Neuron (in vitro differentiated cells): ENCODE data around the gene KIF2C.

Experiments used
- H2AFZ ChIP-seq: one replicate; pipeline ENCODE4 v1.6.1; 2013; ENCODE audit warnings: low read depth, mild to moderate bottlenecking, inconsistent platforms, low read length, moderate library complexity
- H3K27me3 ChIP-seq: one replicate; pipeline ENCODE4 v1.6.1; 2013; ENCODE audit warnings: low read length; ENCODE audit not compliant: insufficient read depth
- H3K36me3 ChIP-seq: one replicate; pipeline ENCODE4 v1.6.1; 2013; ENCODE audit warnings: low read length; ENCODE audit not compliant: insufficient read depth
- H3K4me1 ChIP-seq: one replicate; pipeline ENCODE4 v1.6.1; 2013; ENCODE audit warnings: low read length; ENCODE audit not compliant: insufficient read depth
- H3K4me3 ChIP-seq: 2 replicates; pipeline ENCODE4 v1.5.1; 2013; ENCODE audit warnings: mild to moderate bottlenecking, low read length, moderate library complexity
- H3K9me3 ChIP-seq: one replicate; pipeline ENCODE4 v1.6.1; 2013; ENCODE audit warnings: low read length

The KIF2C gene

DNA sequence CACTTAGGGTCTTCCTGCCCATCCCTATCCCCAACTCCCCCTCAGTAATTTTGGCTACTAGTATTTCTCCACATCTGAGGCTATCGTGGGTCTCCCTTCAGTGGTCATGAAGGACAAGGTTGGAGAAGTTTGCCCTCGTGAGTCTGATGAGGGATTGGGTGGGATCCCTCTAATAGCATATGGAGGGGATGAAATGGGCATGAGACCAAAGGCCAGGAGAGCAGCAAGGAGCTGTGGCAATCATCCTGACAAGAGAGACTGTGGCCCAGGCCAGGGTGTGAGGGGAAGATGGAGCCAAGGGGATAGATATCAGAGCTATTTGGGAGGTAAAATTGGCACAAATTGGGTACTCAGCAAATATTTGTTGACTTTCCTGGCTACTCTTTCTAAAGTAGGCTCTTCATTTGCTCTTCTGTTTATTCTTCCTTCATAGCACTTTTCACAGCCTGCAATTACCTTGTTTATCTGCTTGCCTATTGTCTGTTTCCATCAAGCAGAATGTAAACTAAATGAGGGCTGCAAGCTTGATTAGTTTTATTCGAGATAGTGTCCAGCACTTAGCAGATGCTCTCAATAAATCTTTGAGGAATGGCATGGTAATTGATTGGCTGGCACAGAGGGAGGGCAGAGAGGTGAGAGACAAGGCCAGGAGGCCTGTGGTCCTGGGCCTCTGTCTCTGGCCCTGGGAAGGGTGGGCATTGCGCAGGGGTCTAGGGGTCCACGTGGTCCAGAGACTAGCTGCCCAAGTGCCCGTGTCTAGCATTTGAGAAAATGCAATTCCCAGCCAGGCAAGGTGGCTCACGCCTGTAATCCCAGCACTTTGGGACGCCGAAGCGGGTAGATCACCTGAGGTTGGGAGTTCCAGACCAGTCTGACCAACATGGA is 59.1 kb downstream of the KIF2C start:
- no peaks in the 10 kb centered on the region for H3K27me3 ChIP-seq
- H2AFZ ChIP-seq: no peak overlapping the region
- no peak overlapping the region for H3K4me3 ChIP-seq
- peaks cover 6% of the 10 kb centered on the region for H3K36me3 ChIP-seq
- peaks cover 25% of the 10 kb centered on the region for H3K4me1 ChIP-seq
- H3K9me3 ChIP-seq: no peaks in the 10 kb centered on the region

- H3K9me3 ChIP-seq: no peaks in the 10 kb centered on the region
- H3K4me1 ChIP-seq: peaks cover 27% of the 10 kb centered on the region
- no peaks in the 10 kb centered on the region for H3K27me3 ChIP-seq
- H3K36me3 ChIP-seq: peaks cover 17% of the 10 kb centered on the region
- peak within 1 kb of the TSS; percentile 77 for H2AFZ ChIP-seq
- H3K4me3 ChIP-seq: peak within 1 kb of the TSS; percentile 70
Measured at GRCh38 chr1:44799770-44800584, 60.3 kb downstream of the KIF2C start, which contains the start of gene PLK3. Gene PLK3, plus strand, starts transcription at chr1:44800377. Its CDS starts 87 bp downstream, at chr1:44800464.

DNA sequence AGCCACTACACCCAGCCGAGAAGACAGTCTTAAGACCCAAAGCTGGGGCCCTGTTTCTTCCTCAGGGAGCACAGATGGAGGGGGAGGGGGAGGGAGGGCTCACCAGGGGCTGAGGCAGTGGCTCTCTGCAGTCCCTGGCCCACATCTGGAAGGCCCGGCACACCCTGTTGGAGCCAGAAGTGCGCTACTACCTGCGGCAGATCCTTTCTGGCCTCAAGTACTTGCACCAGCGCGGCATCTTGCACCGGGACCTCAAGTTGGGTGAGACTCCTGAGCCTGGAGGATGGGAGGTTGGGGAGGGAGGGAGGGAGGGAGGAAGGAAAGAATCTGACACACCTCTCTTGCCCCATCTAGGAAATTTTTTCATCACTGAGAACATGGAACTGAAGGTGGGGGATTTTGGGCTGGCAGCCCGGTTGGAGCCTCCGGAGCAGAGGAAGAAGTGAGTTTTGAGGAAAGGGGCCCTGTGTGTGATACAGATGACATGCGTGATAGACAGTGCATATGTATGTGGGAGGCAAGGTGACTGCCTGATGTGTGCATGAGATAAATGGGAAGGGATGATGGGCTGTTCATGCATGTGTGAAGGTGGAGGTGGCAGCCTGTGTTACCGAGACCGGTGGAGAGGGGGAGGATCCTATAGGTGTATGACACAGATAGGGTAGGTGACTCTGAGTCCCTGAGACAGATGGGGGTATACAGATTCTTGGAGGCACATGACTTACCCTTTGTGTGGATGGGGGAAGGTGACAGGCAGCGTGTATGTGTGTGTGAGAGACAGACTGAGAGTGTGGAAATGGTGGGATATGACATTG is 62.1 kb downstream of the KIF2C start:
- Histone ChIP-seq H3K27me3 (no peaks in the 10 kb centered on the region), H3K4me3 (peak overlapping the region; percentile 42), H3K36me3 (peaks cover 27% of the 10 kb centered on the region), H3K9me3 (no peaks in the 10 kb centered on the region), H3K4me1 (peaks cover 29% of the 10 kb centered on the region), H2AFZ (no peak overlapping the region)

DNA sequence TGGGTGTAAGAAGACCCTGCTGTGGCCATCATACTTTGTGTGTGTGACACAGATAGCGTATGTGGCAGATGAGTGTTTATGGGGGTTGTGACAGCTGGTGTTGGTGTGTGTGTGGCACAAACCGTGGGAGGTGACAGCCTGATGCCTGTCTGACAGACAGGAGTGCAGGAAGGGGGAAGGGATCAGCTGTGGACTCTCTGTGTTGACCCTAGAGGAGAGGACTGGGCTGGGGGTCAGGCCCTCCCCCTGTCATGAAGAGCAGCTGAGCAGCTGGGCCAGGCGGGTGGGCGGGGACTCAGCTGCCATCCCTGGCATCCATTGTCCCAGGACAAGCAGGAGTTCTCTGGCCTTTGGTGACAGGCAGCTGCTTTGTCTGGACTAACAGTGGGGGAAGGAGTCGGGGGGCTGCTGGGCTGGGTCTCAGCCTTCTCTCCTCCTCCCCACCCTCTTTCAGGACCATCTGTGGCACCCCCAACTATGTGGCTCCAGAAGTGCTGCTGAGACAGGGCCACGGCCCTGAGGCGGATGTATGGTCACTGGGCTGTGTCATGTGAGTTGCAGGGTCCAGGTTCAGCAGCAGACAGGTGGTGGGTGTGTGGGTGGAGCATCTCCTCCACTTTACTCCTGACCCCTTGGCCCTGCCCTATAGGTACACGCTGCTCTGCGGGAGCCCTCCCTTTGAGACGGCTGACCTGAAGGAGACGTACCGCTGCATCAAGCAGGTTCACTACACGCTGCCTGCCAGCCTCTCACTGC is 62.8 kb downstream of the KIF2C start:
- Histone ChIP-seq H3K36me3 (peaks cover 27% of the 10 kb centered on the region), H3K27me3 (no peaks in the 10 kb centered on the region), H2AFZ (no peak overlapping the region), H3K9me3 (no peaks in the 10 kb centered on the region), H3K4me1 (peaks cover 37% of the 10 kb centered on the region), H3K4me3 (peak overlapping the region; percentile 42)

DNA sequence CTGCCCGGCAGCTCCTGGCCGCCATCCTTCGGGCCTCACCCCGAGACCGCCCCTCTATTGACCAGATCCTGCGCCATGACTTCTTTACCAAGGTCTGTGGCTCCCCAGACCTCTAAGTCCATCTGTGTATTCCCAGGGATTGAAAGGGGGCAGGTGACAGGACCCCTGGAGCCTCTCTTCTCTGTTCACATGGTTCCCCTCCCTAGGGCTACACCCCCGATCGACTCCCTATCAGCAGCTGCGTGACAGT is 63.4 kb downstream of the KIF2C start:
- no peak overlapping the region for H3K4me3 ChIP-seq
- H2AFZ ChIP-seq: no peak overlapping the region
- no peaks in the 10 kb centered on the region for H3K27me3 ChIP-seq
- peaks cover 42% of the 10 kb centered on the region for H3K4me1 ChIP-seq
- peaks cover 27% of the 10 kb centered on the region for H3K36me3 ChIP-seq
- H3K9me3 ChIP-seq: no peaks in the 10 kb centered on the region

DNA sequence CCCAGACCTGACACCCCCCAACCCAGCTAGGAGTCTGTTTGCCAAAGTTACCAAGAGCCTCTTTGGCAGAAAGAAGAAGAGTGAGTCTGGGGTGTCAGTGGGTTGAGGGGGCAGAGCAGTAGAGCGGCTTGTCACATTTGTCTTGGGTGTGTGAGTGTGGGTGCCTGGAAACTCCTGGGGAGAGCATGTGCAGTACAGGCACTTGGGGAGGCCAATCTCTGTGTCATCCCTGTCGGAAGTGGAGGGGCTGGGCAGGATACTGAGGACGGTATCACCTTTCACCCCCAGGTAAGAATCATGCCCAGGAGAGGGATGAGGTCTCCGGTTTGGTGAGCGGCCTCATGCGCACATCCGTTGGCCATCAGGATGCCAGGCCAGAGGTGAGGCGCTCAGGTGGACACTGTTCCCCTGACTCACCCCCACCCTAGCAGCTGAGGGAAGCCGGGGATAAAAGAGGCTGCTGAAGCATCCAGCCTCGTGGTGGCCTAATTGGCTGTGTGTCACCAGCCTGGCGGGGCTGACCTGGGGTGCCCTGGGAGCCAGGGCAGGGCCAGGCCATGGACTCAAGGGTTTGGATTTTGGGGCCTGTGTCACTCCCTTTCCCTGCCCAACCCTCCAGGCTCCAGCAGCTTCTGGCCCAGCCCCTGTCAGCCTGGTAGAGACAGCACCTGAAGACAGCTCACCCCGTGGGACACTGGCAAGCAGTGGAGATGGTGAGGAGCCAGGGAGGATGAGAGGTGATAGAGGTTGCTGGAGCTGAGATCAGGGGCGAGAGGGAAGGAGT is 63.9 kb downstream of the KIF2C start:
- peaks cover 46% of the 10 kb centered on the region for H3K4me1 ChIP-seq
- peaks cover 27% of the 10 kb centered on the region for H3K36me3 ChIP-seq
- H2AFZ ChIP-seq: no peak overlapping the region
- no peak overlapping the region for H3K4me3 ChIP-seq
- no peaks in the 10 kb centered on the region for H3K27me3 ChIP-seq
- no peaks in the 10 kb centered on the region for H3K9me3 ChIP-seq

DNA sequence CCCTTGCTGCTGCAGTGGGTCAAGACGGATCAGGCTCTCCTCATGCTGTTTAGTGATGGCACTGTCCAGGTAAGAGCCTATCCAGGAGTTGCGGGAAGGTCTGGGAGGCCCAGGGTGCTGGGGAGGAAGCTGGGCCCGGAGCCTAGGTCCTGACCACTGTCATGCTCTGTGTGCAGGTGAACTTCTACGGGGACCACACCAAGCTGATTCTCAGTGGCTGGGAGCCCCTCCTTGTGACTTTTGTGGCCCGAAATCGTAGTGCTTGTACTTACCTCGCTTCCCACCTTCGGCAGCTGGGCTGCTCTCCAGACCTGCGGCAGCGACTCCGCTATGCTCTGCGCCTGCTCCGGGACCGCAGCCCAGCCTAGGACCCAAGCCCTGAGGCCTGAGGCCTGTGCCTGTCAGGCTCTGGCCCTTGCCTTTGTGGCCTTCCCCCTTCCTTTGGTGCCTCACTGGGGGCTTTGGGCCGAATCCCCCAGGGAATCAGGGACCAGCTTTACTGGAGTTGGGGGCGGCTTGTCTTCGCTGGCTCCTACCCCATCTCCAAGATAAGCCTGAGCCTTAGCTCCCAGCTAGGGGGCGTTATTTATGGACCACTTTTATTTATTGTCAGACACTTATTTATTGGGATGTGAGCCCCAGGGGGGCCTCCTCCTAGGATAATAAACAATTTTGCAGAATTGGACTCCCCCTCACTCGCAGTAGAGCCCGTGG is 65.8 kb downstream of the KIF2C start:
- no peak overlapping the region for H3K4me3 ChIP-seq
- no peaks in the 10 kb centered on the region for H3K27me3 ChIP-seq
- peaks cover 27% of the 10 kb centered on the region for H3K36me3 ChIP-seq
- H3K9me3 ChIP-seq: no peaks in the 10 kb centered on the region
- no peak overlapping the region for H2AFZ ChIP-seq
- H3K4me1 ChIP-seq: peaks cover 57% of the 10 kb centered on the region

- peaks cover 27% of the 10 kb centered on the region for H3K36me3 ChIP-seq
- H2AFZ ChIP-seq: no peak overlapping the region
- H3K4me1 ChIP-seq: peaks cover 60% of the 10 kb centered on the region
- H3K4me3 ChIP-seq: no peak overlapping the region
- no peaks in the 10 kb centered on the region for H3K27me3 ChIP-seq
- no peaks in the 10 kb centered on the region for H3K9me3 ChIP-seq
Measured at GRCh38 chr1:44806025-44806703, 66.5 kb downstream of the KIF2C start.

DNA sequence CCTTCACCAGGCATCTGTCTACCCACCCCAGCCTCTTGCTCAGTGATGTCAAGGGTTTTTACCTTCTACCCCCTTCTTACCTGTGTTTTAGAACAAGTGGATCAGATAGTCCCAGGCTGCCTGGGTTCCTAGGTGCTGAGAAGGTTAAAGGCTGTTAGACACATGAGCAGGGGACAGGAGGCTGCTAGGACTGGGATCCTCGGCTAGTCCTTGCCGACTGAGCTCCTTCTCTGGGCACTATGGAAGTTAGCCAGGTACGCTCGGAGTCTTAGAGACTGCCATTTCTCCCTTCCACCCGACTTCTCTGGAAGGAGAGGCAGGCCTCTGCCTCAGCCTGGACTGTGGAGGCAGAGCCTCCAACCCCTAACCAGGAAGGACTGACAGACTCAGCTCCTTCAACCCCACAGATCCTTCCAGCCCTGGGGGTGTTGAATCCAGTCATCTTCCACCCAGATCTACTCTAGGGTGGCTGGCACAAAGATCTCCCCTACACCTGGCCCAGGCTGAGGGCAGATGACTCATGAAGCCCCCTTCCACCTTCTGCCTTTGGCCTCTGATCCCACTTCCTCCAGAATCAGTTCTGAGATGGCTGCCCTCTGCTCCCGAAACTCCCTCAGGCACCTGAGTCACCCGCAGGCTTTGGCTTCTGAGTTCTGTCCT is 67.2 kb downstream of the KIF2C start, which contains the start of gene DYNLT4:
Gene DYNLT4 (minus strand): TSS at position 648 of the 660 bp plus-strand sequence. CDS start 683 bp downstream, outside the sequence.
- H3K4me3 ChIP-seq: peak within 1 kb of the TSS; percentile 46
- no peaks in the 10 kb centered on the region for H3K27me3 ChIP-seq
- H3K9me3 ChIP-seq: no peaks in the 10 kb centered on the region
- H3K4me1 ChIP-seq: peaks cover 54% of the 10 kb centered on the region
- H3K36me3 ChIP-seq: peaks cover 27% of the 10 kb centered on the region
- peak within 1 kb of the TSS; percentile 46 for H2AFZ ChIP-seq

DNA sequence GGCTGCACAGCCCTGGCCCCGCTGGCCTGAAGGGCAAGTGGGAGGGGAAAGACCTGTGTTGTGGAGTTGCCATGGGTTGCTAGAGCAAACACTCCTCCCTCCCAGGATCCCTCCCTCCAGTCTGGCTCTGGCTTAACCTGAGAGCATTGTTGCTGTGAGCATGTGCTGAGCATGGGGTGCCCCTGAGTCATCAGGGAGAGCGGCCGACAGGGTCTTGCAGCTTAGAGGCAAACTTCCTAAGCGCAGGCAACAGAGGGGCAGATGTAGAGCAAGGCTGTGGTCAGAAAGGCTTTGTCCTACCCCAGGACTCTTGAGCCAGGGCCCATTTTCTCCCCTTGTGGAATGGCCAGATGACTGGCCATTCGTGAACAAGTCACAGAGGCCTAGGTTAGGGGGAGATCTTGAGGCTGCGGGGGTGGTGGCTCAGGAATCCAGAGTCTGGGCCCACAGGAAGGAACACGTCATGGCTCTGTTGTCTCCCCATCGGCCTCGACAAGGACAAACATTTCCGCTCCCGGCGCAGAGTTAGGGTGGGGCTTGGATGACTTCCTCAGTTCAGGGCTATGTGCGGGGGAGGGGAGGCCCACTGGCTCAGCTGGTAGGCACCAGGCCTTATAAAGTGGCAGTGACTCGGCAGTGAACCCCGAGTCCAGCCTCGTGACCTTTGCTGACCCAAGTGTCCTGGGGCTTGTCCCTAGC is 67.9 kb downstream of the KIF2C start:
- Histone ChIP-seq H3K27me3 (no peaks in the 10 kb centered on the region), H3K4me3 (peak overlapping the region; percentile 46), H2AFZ (no peak overlapping the region), H3K9me3 (no peaks in the 10 kb centered on the region), H3K36me3 (peaks cover 27% of the 10 kb centered on the region), H3K4me1 (peaks cover 48% of the 10 kb centered on the region)
